Neural cell (in vitro differentiated cells): ENCODE data around the gene BCL3.

Experiments
- EP300 ChIP-seq: fragments of 450-650 bp; conservative IDR thresholded peaks from 2 replicates; pipeline ENCODE4 v1.6.1; 2014; ENCODE audit warnings: antibody characterized with exemption, mild to moderate bottlenecking, moderate library complexity; ENCODE audit not compliant: poor library complexity, severe bottlenecking
- EZH2 ChIP-seq: fragments of 200-600, 300-800 bp; shearing (Covaris generic), sonication (generic); IDR thresholded peaks from 2 replicates; pipeline ENCODE4 v1.6.1; 2014; ENCODE audit warnings: antibody characterized with exemption, low read length, borderline replicate concordance, mild to moderate bottlenecking; ENCODE audit not compliant: insufficient read depth, poor library complexity, severe bottlenecking
- MXI1 ChIP-seq: fragments of 450-650 bp; conservative IDR thresholded peaks from 2 replicates; pipeline ENCODE4 v1.6.1; 2014; ENCODE audit warnings: antibody characterized with exemption, mild to moderate bottlenecking; ENCODE audit not compliant: poor library complexity, severe bottlenecking
- POLR2AphosphoS5 ChIP-seq: IDR thresholded peaks from 2 replicates; pipeline ENCODE4 v1.6.1; 2012
- RAD21 ChIP-seq: fragments of 450-650 bp; conservative IDR thresholded peaks from 2 replicates; pipeline ENCODE4 v1.6.1; 2014; ENCODE audit warnings: antibody characterized with exemption, mild to moderate bottlenecking, moderate library complexity
- TAF1 ChIP-seq: IDR thresholded peaks from 2 replicates; pipeline ENCODE4 v1.6.1; 2012; ENCODE audit warnings: low read depth
- TF ChIP-seq, protein P1 (sequence below): fragments of 450-650 bp; IDR thresholded peaks from 2 replicates; pipeline ENCODE4 v1.5.1; 2014; ENCODE audit warnings: antibody characterized with exemption, mild to moderate bottlenecking, moderate library complexity; ENCODE audit not compliant: poor library complexity, severe bottlenecking
- TF ChIP-seq, protein P2 (sequence below): IDR thresholded peaks from 2 replicates; pipeline ENCODE4 v1.6.1; 2012; ENCODE audit warnings: borderline replicate concordance

DNA sequence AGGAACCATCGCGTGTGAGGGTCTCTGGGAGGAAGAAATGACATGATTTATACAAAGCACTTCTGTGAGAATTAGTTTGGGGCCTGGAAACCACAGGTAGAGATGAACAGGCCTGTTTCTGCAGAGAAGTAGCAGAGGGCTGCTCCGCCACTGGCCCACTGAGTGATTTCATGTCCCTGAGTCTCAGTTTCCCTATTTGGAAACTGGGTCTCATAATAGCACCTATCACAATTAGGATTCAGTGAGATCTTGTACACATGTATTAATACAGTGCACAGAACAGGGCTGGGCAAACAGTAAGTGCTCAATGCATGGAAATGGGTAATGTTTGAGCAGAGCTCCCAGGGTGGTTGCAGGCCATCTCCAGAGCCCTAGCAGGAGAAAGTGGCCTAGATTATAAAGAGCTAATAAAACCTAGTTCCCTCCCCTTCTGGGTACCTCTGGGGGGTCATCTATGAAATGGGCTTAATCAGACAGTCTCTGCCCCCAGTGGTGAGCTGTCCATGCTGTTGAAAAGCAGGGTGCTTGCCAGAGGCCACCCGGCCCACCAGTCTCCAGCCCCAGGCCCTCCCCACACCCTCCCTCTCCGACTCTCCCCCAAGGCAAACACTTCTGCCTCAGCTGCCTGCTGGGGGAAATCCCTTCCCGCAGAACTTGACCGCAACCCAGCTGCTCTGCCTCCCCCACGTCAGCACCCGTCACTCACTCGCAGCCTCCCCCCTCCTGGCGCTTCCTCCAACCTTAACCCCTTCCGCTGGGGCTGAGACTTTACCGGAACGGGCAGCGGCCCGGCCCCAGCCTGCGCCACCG is 4.5 kb downstream of the BCL3 start:
- TF ChIP-seq, protein P1, sequence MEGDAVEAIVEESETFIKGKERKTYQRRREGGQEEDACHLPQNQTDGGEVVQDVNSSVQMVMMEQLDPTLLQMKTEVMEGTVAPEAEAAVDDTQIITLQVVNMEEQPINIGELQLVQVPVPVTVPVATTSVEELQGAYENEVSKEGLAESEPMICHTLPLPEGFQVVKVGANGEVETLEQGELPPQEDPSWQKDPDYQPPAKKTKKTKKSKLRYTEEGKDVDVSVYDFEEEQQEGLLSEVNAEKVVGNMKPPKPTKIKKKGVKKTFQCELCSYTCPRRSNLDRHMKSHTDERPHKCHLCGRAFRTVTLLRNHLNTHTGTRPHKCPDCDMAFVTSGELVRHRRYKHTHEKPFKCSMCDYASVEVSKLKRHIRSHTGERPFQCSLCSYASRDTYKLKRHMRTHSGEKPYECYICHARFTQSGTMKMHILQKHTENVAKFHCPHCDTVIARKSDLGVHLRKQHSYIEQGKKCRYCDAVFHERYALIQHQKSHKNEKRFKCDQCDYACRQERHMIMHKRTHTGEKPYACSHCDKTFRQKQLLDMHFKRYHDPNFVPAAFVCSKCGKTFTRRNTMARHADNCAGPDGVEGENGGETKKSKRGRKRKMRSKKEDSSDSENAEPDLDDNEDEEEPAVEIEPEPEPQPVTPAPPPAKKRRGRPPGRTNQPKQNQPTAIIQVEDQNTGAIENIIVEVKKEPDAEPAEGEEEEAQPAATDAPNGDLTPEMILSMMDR, result no peak
- TF ChIP-seq, protein P2, sequence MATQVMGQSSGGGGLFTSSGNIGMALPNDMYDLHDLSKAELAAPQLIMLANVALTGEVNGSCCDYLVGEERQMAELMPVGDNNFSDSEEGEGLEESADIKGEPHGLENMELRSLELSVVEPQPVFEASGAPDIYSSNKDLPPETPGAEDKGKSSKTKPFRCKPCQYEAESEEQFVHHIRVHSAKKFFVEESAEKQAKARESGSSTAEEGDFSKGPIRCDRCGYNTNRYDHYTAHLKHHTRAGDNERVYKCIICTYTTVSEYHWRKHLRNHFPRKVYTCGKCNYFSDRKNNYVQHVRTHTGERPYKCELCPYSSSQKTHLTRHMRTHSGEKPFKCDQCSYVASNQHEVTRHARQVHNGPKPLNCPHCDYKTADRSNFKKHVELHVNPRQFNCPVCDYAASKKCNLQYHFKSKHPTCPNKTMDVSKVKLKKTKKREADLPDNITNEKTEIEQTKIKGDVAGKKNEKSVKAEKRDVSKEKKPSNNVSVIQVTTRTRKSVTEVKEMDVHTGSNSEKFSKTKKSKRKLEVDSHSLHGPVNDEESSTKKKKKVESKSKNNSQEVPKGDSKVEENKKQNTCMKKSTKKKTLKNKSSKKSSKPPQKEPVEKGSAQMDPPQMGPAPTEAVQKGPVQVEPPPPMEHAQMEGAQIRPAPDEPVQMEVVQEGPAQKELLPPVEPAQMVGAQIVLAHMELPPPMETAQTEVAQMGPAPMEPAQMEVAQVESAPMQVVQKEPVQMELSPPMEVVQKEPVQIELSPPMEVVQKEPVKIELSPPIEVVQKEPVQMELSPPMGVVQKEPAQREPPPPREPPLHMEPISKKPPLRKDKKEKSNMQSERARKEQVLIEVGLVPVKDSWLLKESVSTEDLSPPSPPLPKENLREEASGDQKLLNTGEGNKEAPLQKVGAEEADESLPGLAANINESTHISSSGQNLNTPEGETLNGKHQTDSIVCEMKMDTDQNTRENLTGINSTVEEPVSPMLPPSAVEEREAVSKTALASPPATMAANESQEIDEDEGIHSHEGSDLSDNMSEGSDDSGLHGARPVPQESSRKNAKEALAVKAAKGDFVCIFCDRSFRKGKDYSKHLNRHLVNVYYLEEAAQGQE, result no peak
- no peak for TF ChIP-seq EZH2
- TF ChIP-seq MXI1, result no peak
- no peak for TF ChIP-seq EP300
- no peak for TF ChIP-seq POLR2AphosphoS5
- TF ChIP-seq TAF1, result no peak
- TF ChIP-seq RAD21, result no peak
